BLaER1 treated with 17β-estradiol and CSF1 and Interleukin-3, amounts not matched to agents 10 nM and 100 nM (cell line): ENCODE data around the gene GPBAR1.

Experiments used
- H3K27ac ChIP-seq, 11 experiments: shearing (Covaris generic); formaldehyde crosslinking; 2 replicates each; pipeline ENCODE4 v1.8.1; 2022
- H3K27me3 ChIP-seq, 11 experiments: shearing (Covaris generic); formaldehyde crosslinking; 2 replicates each; pipeline ENCODE4 v1.8.1; 2022
- H3K36me3 ChIP-seq, 11 experiments: shearing (Covaris generic); formaldehyde crosslinking; 2 replicates each; pipeline ENCODE4 v1.8.1; 2022
- H3K4me1 ChIP-seq, 10 experiments: shearing (Covaris generic); formaldehyde crosslinking; 2 replicates each; pipeline ENCODE4 v1.8.1; 2022
- H3K4me2 ChIP-seq, 11 experiments: shearing (Covaris generic); formaldehyde crosslinking; 2 replicates each; pipeline ENCODE4 v1.8.1; 2022
- H3K4me3 ChIP-seq, 10 experiments: shearing (Covaris generic); formaldehyde crosslinking; 2 replicates each; pipeline ENCODE4 v1.8.1; 2022
- H3K9ac ChIP-seq, 11 experiments: shearing (Covaris generic); formaldehyde crosslinking; 2 replicates each; pipeline ENCODE4 v1.8.1; 2022
- H3K9me3 ChIP-seq, 11 experiments: shearing (Covaris generic); formaldehyde crosslinking; replicated peaks in 1 of 11; 2 replicates each; pipeline ENCODE4 v1.8.1; 2022
- H4K20me1 ChIP-seq, 11 experiments: shearing (Covaris generic); formaldehyde crosslinking; 2 replicates each; pipeline ENCODE4 v1.8.1; 2022
- Cebpa-rat ChIP-seq, 11 experiments: shearing (Covaris generic); IDR thresholded peaks; 2 replicates each; pipeline ENCODE4 v1.8.1; 2022

Gene GPBAR1

DNA sequence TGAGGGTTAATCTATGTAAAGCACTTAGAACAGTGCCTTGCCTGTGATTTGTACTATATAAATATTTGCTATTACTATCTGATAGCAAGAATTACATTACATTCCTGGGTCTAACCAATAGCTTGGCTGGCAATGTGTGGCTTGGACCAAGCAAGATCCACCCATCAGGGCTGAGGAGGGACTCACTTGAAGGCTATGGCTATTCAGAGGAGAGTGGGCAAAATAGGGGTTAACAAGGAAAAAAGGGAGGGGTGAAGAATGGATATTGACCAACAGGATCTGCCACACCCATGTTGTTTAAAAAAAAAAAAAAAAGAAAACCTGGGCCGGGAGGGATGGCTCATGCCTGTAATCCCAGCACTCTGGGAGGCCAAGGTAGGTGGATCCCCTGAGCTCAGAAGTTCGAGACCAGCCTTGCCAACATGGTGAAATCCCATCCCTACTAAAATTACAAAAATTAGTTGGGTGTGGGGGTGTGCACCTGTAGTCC is 51.5 kb downstream of the GPBAR1 start:
- TF ChIP-seq Cebpa-rat (IDR thresholded peaks at IDR 0.05): no peak
- Histone ChIP-seq H3K4me3 (no peak overlapping the region), H3K9me3 (no peaks in the 10 kb centered on the region), H3K4me2 (no peak overlapping the region), H3K36me3 (no peaks in the 10 kb centered on the region), H4K20me1 (no peaks in the 10 kb centered on the region), H3K9ac (no peak overlapping the region), H3K27ac (no peak overlapping the region), H3K27me3 (no peaks in the 10 kb centered on the region), H3K4me1 (peaks cover 13 to 39% (median 28%) of the 10 kb centered on the region in 10 experiments)

DNA sequence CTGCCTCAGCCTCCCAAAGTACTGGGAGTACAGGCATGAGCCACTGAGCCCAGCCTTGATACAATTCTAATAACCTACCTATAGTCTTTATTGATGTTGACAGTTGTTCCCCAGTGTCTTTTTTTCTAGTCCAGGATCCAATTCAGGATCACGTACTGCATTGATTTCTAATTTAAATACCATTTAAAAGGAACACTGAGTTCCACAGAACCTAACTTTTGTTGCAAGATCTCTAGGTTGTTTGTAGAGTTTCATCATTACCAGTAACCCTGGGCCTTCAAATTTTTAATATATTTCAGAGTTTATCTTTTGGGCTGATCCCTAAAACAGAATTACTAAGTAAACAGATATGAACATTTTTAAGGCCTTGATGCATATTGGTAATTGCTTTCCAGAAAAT is 52.5 kb downstream of the GPBAR1 start:
- Histone ChIP-seq H3K9ac (no peak overlapping the region), H3K36me3 (no peaks in the 10 kb centered on the region), H3K27ac (no peak overlapping the region), H3K4me2 (no peak overlapping the region), H3K27me3 (no peaks in the 10 kb centered on the region), H4K20me1 (no peaks in the 10 kb centered on the region), H3K9me3 (no peaks in the 10 kb centered on the region), H3K4me1 (peaks cover 13 to 40% (median 27%) of the 10 kb centered on the region in 10 experiments; a peak in 19 of 20 replicates), H3K4me3 (no peak overlapping the region)
- TF ChIP-seq Cebpa-rat (IDR thresholded peaks at IDR 0.05): no peak
